GM18519 (cell line): ENCODE measurements around the gene LCMT2.

Experiments used
- ATAC-seq: cut with Tn5 transposase; IDR thresholded peaks from one replicate; pipeline ENCODE4 v1.9.1; 2021; ENCODE audit warnings: mild to moderate bottlenecking, moderate library complexity; ENCODE audit not compliant: unreplicated experiment, low FRiP score

LCMT2 gene, protein sequence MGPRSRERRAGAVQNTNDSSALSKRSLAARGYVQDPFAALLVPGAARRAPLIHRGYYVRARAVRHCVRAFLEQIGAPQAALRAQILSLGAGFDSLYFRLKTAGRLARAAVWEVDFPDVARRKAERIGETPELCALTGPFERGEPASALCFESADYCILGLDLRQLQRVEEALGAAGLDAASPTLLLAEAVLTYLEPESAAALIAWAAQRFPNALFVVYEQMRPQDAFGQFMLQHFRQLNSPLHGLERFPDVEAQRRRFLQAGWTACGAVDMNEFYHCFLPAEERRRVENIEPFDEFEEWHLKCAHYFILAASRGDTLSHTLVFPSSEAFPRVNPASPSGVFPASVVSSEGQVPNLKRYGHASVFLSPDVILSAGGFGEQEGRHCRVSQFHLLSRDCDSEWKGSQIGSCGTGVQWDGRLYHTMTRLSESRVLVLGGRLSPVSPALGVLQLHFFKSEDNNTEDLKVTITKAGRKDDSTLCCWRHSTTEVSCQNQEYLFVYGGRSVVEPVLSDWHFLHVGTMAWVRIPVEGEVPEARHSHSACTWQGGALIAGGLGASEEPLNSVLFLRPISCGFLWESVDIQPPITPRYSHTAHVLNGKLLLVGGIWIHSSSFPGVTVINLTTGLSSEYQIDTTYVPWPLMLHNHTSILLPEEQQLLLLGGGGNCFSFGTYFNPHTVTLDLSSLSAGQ

DNA sequence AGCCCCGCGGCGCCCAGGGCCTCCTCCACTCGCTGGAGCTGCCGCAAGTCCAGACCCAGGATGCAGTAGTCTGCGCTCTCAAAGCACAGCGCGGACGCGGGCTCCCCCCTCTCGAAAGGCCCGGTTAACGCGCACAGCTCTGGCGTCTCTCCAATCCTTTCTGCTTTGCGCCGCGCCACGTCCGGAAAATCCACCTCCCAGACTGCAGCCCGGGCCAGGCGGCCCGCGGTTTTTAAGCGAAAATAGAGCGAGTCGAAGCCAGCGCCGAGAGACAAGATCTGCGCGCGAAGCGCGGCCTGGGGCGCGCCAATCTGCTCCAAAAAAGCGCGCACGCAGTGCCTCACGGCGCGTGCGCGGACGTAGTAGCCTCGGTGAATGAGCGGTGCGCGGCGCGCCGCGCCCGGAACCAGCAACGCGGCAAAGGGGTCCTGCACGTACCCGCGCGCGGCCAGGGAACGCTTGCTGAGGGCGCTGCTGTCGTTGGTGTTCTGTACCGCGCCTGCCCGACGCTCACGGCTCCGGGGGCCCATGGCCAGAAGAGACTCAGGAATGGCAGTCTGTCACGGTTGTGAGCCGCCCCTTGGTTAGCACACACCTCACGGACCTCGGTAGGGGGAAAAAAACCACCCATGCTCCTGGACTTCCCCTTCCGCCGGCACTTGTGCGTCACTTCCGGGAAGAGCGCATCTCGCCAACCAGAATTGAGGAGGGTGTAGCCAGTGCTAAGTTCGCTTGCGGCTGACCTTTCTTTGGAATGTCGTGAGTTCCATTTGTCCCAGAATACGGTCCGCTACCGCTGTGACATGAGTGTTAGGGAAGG lies at the start of gene LCMT2:
LCMT2 (minus strand) TSS at position 614 of the 820 bp plus-strand sequence; CDS start at position 530, 84 bp downstream.
- peak; percentile 72 for ATAC-seq

DNA sequence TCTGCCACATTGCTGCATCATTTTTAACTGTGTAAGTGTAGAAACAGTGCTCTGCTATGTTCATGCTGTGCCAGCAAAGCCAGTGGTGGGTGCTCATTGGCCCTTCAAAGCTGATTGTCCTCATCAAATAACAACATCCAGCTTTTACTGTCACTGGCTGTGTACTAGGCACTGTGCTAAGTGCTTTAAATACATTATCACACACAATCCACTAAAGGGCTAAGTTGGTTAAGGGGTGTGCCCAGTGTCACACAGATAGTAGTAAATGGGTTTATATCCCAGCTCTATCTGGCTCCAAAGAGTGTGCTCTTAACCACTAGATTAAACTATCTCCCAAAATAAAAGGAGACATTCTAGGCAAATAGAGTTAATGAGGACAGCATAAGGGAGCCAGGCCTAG lies 48.2 kb upstream of the LCMT2 start:
- ATAC-seq, result no peak

DNA sequence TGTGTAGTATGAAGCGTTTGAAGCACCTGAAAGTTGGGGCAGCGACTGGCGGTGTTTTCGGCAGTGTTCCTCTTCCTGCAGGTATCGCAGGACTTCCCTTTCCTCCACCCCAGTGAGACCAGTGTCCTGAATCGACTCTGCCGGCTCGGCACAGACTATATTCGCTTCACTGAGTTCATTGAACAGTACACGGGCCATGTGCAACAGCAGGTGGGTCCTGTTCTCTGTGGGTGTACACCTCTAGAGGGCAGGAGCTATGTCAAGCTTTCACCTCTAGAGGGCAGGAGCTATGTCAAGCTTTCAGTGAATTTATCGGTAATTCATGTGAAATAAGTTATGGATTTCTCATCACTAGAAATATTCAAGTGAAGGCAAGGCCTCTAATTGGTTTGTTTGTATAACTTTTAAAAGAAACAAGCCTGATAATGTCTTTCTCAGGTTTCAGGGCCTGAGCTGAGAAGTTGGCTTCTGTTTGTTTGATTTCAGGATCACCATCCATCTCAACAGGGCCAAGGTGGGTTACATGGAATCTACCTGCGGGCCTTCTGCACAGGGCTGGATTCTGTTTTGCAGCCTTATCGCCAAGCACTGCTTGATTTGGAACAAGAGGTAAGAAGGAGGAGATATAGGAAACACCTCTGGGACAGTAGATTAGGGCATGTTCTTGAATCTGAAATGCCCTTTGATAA lies 45.8 kb upstream of the LCMT2 start:
- no peak for ATAC-seq

DNA sequence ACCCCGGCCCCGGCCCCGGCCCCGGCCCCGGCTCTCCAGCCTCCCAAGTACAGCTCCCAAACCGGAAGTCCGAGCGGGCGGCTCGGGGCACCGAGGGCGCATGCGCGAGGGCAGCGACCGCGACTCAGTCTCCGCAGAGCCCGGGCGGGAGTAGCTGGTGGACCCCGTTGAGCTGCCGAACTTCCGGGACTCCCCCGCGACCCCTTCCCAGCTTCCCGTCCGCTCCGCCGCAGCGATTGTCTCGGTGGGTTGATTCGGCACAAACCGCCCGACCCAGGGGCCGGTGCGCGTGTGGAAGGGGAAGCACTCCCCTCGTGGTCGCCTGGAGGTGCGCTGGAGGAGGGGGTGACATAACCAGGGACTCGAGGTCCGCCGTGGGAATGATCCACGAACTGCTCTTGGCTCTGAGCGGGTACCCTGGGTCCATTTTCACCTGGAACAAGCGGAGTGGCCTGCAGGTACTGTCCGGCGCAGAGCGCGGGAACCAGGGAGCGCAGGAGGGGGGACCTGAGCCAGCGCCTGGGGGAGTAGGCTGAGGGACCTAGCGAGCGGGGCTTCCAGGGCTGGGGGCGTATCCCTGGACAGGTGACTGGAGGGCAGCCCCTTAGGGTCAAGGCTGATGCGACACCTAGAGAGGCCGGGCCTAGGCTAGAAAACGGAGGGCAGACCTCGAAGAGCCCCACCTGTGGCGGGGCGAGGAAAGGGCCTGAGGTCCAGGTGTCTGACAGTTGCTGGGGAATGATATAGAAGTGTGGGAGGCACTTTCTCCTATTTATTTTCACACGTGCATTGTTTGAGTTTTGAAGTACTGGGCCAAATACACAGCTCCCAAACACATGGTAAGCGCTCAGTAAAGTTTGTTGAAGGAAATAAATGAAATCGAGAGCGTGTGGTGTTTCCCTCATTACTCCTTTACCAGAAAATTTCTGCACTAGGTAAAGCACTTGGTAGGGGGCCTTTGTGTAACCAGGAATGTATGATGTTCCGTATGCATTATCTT lies 40.9 kb upstream of the LCMT2 start, which contains the start of the genes TUBGCP4 and ZSCAN29:
TUBGCP4 (plus strand) TSS at position 127 of the 1,000 bp plus-strand sequence; CDS start at position 381, 254 bp downstream.
ZSCAN29 (minus strand) TSS at position 69 of the 1,000 bp plus-strand sequence. CDS start 1,130 bp downstream, outside the sequence.
- ATAC-seq, result no peak

DNA sequence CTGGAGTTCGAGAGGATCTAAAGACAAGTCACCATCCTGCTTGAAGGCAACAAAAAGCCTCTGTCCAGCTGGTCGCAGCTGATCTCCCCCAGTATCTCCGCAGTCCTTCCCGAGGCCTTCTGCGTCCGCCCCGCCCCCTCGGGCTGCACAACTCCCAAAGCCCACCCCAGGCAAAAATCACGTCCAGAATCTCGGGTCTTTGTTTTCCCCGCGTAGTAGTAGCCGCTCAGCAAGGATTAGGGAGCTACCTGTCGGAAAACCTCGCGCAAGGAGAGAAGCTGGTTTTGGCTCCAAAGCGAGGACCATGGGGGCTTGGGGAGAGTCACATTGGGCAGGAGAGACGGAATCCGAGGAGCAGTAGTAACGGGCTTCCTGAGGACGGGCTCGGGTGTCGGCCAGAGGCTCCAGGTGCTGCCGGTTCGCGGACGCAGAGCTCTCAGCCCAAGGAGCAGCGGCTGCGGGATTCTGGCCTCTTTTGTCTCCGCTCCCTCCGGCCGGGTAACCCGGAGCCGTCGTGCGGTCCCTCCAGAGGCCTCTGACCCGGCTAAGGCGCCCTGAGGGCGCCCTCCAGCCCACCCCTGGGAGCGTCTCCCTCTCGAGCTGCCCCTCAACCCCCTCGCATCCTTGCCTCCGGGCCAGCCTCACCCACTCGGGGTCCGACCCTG lies 40.1 kb upstream of the LCMT2 start:
- no peak for ATAC-seq

DNA sequence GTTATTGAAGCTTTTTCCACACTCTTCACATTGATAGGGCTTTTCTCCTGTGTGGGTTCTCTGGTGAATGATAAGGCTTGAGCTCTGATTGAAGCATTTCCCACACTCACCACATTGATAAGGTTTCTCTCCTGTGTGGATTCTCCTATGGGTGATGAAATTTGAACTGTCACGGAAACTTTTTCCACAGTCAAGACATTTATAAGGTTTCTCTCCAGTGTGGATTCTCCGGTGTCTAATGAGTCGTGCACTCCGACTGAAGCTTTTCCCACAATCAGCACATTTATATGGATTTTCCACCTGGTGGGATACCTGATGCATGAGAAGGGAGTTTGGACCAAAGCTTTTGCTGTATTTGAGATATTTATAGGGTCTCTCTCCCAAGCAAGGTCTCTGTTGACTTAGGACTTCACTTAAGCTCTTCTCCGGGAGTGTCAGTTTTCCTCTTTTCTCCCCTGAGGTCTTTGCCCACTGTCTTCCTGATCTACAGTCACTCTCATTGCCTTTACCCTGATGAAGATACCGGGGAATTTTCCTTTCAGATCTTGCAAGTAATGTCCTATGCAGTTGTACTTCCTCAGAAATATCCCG lies 31.0 kb upstream of the LCMT2 start:
- ATAC-seq, result no peak

DNA sequence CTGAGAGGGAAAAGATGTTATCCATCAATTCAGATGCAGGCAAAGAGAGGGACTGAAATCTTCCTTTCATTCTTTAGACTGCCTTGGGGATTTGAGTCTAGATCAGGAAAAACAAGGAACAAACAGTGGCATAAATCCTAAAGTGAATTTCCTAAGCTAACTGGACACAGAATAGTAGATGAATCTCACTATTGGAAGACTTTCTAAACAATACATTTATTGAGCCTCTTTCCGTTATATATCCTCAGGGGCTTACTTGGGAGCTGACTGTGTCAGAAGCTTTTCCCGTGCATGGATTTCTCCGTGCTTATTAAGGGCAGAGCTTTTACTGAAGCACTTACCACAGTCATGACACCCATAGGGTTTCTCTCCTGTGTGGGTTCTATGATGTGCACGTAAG lies 30.4 kb upstream of the LCMT2 start:
- no peak for ATAC-seq

DNA sequence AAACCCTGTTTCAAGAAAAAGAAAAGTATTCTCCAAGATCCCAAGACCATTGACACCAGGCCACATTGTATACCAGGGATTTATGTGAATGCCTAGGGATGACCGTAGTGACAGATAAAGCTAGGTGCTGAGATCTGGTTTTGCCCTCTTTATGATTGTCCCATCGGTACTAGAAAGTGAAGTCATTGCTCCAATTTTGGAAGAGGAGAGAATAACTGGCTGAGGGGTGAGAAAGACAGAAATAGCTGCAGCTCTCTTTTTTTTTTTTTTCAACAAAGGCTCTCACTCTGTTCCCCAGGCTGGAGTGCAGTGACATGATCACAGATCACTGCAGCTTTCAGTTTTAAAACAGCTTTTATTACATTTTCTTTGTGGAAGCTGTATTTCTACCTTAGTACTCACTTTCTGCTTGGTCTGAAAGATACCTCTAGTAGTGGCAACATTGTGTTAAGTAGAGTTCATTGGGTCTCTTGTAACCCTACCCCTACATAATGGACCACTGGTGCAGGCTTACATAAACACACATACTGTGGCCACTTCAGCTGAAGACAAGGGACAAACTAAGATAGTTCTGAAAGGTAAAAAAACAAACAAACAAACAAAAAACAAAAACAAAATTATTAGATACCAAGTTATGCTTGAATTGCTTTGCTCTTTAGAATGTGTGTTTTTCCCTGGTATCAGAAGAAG lies 22.5 kb upstream of the LCMT2 start:
- ATAC-seq, result no peak

DNA sequence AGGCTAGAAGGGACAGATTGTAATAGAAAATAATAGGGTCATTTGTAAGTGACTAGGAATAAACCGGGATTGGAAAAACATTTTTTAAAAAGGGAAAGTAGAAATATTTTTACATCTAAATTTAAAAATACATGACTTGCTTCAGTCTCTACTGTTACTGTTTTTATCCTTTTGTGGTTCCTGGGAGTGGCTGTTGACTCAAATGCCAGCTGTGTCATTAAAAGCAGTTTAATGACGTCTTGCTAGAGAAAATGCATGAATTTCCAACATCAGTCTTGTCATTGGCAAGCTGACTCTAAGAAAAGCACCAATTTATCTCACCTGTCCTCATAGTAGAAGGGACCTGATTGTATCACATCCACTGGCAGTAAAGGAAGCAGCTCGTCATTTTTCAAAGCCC lies 16.7 kb upstream of the LCMT2 start:
- ATAC-seq, result no peak

DNA sequence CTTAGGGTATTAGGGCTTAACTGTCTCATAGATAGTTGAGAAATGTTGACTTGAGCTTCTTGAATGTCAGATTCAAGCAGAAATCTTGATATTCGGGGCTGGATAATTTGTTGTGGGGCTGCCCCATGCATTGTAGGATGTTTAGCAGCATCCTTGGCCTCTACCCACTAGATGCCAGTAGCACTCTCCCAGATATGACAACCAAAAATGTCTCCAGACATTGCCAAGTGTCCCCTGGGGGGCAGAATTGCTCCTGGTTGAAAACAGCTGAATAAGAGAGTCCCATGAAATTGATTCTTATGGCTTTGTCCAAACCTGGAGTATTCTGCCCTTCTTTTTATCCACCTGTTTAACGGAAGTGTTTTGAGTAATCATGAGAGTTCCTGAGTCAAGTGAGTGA lies 15.9 kb upstream of the LCMT2 start:
- ATAC-seq, result no peak

DNA sequence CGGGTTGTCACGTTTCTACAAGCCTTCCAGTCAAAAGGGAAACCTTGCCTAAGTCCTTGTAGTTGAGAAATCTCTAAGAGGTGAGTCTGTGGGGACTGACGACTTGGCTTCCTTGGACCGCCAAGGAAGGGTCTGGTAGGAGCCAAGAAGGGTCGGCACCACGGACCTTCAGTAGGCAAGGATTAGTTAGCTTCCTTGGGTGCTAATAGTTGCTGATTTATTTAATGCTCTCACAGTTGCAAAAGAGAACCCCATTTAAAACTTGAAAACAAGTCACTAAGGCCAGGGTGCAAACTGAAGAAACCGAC lies 361 bp upstream of the LCMT2 start:
- no peak for ATAC-seq

DNA sequence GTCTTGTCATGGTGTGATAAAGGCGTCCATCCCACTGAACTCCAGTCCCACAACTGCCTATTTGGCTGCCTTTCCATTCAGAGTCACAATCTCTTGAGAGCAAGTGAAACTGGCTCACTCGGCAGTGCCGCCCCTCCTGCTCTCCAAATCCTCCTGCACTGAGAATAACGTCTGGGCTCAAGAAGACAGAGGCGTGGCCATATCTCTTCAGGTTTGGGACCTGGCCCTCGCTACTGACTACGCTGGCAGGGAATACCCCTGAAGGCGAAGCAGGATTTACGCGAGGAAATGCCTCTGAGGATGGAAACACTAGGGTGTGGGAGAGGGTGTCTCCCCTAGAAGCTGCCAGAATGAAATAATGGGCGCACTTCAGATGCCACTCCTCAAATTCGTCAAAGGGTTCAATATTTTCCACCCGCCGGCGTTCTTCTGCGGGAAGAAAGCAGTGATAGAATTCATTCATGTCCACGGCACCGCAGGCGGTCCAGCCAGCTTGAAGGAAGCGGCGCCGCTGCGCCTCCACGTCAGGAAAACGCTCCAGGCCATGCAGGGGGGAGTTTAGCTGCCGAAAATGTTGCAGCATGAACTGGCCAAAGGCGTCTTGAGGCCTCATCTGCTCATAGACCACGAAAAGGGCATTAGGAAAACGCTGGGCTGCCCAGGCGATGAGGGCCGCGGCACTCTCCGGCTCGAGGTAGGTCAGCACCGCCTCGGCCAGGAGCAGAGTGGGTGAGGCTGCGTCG lies 985 bp downstream of the LCMT2 start:
- ATAC-seq, result no peak

DNA sequence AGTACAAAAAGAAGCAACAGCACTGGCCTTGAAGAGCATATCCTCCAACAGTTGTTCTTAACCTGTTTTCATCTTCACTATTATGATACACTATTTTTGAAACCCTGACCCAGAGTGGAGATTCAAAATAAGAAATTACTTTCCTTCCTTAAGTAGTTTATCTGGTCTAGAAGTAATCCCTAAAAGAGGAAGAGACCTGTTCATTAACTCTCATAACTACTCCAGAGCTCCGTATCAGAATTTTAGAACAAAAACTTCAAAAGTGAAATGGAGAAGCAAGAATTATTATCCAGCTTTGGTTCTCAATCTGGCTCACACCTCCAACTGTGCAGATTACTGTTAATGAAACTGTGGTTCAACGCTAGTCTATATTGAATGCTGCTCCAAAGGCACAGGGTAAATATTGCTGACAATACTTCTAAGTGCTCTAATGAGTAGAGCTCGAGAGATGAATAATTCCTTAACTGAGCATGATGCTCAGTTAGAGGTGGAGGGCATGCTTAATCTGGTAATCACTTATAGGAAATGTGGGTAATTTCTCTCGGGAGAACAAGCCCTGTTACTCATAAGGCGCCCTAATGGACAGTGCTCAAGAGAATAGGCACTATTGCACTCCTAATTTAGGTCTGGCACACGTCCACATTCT lies 5.2 kb downstream of the LCMT2 start:
- no peak for ATAC-seq

DNA sequence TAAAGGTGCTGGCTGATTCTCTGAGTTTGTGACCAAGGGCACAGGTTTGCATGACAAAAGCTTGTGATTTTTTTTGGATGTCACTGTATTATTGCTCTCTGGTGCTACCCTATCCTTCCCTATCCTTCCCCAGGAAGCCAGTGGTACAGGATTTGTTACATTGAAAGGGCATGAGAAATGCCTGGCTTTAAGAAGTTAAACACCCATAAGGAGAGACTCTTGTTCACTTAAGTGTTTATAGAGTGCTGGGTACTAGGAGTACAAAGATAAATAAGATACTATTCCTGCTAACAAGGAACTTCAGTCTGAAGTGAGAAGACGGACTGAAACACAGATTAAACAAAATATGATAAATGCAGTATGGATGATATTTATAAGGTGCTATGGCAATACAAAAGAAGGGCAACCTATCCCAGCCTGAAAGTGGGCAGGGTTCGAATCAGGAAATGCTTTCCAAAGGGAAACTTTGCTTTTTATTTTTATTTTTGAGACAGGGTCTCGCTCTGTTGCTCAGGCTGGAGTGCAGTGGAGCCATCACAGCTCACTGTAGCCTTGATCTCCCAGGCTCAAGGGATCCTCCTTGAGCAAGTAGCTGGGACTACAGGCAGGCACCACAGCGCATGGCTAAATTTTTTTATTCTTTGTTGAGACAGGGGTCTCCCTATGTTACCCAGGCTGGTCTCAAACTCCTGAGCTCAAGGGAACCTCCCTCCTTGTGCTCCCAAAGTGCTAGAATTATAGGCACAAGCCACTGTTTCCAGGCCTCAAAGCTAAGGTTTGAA lies 11.2 kb downstream of the LCMT2 start:
- no peak for ATAC-seq

DNA sequence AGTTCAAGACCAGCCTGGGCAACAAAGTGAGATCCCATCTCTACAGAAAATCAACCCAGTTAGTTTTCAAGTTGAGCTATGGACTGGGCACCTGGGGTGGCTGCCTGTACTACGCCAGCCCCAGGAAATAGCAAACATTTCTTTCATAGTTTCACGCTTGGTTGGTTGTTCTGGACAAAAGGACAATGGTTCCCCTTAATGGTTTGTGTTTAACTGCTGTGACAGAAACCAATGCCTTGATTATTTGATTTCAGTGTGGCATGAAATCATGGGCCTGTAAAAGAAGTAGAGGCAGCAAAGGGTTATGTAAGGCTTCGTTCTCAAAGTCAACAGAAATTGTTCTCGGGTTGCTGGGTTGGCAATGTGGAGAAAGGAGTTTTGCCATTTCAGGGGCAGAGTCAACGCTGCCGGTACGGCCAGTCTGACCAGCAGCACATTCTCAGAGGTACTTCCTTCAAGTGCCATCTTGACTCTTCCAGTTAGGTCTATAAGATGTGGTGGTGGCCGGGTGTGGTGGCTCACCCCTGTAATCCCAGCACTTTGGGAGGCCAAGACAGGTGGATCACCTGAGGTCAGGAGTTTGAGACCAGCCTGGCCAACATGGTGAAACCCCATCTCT lies 12.7 kb downstream of the LCMT2 start:
- no peak for ATAC-seq
